GM18511 (cell line): ENCODE results near the gene MFAP4.
A peak's percentile ranks its signal among the peaks of the same experiment; 100 is the strongest.
"Not testable (repeated sequence)": the region's sequence is repeated elsewhere in the genome, so short reads cannot be mapped to it uniquely, and the experiment has no call there.

Experiments used
- ATAC-seq: cut with Tn5 transposase; IDR thresholded peaks from one replicate; pipeline ENCODE4 v1.9.1; 2021; ENCODE audit warnings: mild to moderate bottlenecking, moderate library complexity; ENCODE audit not compliant: unreplicated experiment

Gene MFAP4

DNA sequence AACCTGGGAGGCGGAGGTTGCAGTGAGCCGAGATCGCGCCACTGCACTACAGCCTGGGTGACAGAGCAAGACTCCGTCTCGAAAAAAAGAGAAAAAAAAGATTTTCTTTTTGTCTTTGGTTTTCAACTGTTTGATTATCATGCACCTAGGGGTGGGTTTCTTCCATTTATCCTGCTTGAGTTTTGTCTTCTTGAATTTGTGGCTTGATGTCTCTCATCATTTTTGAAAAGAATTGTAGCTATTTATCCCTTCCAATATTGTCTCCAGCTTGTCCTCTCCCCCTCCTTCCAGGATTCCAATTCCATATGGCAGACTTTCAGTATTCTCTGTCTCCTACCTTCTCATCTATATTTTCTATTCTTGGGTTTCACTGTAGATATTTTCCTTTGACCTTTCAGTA, 32.2 kb downstream of the MFAP4 start:
- ATAC-seq, result no peak

GRCh38 chr17:19353401-19353800, 33.6 kb downstream of the MFAP4 start:
- ATAC-seq, result not testable (repeated sequence)

DNA sequence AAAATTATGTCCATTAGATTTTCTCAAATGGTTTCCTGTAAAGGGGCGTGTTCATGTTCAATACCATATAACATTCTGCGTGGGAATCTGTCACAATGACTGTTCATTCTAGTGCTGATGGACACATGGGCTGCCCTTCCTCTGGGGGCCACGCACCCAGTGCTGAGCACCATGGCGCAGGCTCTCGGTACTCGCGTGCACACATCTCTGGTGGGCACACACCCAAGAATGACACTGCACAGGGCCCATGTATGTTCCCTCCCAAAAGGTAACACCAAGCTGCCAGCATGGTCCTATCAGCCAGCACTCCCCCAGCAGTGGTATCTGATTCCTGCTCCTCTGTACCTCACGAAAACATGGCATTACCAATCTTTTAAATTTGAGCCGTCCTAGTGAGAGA, 38.2 kb downstream of the MFAP4 start:
- ATAC-seq, result no peak

- ATAC-seq, result no peak
Observed at GRCh38 chr17:19348081-19348650, 38.8 kb downstream of the MFAP4 start.

GRCh38 chr17:19347323-19348080, 39.5 kb downstream of the MFAP4 start:
- ATAC-seq, result no peak

DNA sequence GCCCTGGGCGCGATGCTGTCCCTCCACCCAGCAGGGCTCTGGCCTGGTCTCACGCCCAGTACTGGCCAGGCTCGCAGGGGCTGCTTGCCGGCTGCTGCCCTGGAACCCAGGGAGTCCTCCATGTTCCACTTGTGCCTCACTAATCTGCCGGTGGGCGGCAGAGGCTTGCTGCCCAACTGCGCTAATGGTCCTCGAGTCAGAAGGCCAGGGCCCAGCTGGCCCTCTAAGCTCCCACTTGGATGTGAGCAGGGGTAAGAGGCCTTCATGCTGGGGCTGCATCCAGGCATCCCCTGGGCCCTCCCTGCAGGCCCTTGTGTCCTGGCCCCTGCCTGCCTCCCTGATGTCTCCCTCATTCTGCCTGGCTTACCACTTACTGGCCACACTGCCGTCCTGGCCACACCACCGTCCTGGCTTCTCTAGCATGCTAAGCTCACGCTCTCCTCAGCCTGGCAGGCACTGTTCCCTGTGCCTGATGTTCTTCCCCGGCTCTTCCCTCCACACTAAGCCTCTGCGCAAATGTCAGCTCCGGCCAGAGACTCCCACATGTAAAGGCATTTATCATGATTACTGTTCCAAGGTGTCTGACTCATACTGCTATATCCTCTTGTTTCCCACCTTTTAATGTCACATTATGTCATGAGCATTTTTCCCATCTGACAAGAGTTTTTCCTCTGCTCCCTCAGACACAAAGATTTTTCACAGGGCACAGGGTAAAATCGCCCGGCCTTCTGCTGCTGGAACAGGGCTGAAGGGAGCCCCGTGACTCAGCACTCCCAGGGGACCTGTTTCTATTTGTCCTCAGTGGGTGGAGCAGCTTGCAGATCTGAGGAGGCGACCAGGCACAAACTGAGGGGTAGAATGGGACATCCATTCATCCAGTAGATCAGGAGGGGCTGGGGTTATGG, 40.4 kb downstream of the MFAP4 start:
- ATAC-seq, result no peak

DNA sequence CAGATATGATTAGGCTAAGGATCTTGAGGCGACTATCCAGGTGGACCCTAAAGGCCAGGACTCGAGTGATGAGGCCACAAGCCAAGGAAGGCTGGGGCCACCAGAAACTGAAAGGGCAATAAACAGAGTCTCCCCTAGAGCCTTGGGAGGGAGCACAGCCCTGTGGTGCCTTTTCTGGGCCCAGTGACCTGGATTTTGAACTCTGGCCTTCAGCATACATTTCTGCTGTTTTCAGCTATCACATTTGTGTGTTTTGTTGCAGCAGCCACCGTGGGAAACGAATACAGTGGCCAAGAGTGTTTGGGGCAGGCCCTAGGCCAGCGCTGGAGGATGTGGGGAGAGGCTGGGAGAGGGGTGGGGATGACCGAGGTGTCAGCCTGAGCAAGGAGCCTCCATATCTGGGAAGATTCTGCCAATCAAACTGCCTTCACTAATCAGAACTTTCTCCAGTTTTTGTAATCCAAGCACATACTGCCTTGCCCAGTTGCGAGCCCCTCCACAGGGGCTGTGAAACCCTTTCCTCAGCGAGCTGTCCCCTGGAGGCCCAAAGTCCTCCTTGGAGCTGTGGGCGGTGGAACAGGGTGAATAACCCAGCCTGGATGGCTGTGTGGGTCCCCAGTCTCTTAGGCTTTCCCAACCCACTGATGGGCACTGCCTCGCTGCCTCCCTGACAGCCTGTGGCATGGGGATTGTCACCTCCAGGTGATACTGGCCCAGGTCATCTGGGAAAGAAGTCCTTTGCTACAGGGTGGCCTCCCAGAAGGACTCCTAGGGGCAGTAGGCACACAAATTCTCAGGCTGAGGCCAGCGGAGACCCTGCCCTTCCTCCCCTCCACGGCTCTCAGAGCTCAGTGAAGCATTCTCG, 41.3 kb downstream of the MFAP4 start:
- no peak for ATAC-seq

- ATAC-seq, result no peak
Observed at GRCh38 chr17:19345067-19345460, 41.9 kb downstream of the MFAP4 start.

DNA sequence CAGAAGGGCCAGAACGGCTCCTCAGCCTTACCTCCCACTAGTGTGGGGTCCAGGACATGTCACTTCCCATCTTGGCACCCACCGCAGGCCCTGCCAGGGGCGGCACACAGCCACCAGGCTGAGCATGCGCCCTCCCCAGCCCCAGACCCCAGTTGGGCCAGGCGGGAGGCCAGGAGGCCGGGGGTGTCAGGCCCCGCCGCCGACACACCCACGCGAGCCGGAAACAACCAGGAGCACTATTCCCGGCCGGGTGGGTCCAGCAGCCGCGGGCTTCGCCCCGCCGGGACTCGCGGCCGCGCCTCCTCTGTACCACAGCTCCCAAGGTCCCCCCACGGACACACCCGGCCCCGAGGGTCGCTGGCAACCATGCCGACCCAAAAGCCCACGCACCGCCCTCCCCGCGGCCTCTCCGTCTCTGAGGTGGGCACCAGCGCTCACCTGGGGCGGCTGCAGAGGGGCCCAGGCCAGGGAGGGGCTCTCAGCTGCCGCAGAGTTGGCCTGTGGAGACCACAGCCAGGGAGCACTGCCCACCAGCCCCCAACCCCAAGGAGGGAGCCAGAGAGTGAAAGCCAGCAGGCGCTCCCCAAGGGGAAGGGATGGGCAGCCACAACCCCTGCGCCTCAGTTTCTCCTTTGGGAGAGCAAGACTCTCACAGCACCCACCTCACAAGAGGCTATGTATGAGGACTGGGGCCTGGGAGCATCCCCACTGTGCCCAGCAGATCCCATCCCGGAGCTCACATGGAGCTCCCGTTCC, 42.5 kb downstream of the MFAP4 start:
- ATAC-seq, result no peak

GRCh38 chr17:19343671-19344151, 43.3 kb downstream of the MFAP4 start:
- ATAC-seq, result no peak

DNA sequence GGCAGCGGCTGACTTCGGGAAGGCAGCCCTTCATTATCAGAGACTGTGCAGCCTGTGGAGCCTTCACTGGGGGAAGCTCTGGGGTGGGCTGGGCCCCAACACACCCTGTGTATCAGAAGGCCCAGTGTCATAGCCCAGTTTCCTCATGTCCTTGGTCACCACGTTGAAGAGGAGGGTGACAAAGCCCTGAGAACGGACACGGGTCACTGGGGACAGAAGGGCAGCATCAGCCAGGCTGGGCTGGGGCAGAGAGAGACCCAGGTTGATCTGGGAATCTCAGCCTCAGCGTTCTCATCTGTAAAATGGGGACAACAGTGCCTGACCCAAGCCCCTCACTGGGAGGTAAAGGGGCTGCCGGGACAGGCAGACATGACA, 43.7 kb downstream of the MFAP4 start:
- no peak for ATAC-seq

- no peak for ATAC-seq
Observed at GRCh38 chr17:19342611-19343255, 44.3 kb downstream of the MFAP4 start.

DNA sequence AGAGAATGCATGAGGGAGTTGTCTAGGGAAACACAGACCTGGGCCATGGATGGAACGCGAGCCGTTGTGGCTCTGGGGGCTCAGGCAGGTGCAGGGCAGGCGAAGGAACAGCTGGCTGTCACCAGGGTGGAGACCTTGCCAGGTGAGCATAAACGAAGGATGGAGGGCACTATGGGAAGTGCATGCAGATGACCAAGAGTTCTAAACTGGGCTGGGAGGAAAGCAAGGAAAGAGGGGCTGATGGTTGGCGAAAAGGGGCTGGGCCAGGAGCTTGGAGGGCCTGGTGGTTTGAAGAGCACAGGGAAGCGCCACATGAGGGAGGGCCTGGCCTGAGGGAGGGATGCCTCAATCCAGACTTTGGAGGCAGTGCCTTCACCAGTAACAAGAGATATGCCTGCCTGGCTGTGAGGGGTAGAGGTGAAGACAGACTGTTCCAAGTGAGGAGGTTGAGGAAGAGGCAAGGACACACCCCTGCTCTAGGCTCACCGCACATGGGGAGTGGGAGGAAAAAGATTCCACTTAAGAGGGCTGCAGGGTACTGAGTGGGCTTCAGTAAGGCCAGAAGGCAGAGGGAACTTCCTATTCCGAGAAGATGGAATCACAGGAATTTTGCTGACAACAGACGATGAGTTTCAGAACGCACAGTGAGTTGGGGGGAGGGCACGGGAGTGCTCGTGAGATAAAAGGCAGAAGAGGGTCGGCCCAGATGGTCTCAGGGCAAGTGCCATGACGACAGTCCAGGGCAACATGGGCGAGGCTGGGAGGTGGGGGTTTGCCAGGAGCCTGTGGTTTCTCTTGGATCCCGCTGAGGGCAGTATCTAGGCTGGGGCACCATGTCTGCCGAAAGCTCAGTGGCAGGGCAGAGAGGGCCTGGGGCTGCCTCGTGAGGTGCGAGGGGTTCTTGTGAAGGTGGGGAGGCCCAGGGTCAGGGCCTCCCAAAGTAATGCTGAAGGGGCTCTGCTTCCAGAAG, 45.1 kb downstream of the MFAP4 start:
- ATAC-seq, result no peak

GRCh38 chr17:19341211-19341631, 45.8 kb downstream of the MFAP4 start:
- ATAC-seq, result no peak

DNA sequence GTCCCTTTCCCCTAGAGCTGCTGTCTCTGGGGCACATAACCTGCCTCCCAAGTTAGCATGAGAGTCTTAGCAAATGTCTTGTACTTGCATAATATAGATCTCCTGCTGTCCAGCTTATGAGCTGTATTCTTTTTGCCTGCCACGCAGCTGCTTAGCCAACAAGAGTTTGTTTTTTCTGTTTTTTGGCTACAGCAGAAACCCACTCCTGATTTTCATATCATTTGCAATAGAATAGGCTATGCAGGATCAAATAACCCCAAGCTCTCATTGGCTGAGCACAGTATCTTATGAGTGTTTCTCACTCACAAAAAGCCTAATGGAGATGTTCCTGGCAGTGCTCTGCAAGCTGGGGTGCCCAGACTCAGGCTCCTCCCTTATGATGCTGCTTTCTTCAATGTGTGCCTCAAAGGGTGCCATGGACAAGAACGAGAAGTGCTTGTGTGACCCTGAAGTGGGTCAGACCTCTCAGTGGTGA, 47.6 kb downstream of the MFAP4 start:
- no peak for ATAC-seq

- ATAC-seq, result peak; percentile 41
Observed at GRCh38 chr17:19338031-19338990, 48.7 kb downstream of the MFAP4 start.

DNA sequence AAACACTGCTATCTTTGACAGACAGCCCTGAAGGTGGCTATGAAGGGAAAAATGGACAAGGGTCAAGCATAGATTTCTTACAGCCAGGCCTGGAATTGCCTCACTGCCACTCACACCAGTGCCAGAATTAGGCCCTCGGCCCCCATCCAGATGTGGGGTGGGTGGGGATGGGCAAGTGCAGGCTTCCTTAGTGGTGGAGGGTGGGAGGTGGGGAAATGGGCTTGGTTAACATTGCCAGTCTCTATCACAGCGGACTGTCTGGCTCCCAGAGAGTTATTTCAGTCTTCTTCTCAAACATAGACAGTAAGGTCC, 49.3 kb downstream of the MFAP4 start:
- ATAC-seq, result no peak
